MM.1S (cell line): ENCODE data around the gene DCTN3.

ENCODE experiments used
- DNase-seq: peaks from one replicate; pipeline ENCODE4 v3.0.0-alpha.2; 2015
- H2AFZ ChIP-seq: fragments of 300-600 bp; sonication (generic); 2 replicates; pipeline ENCODE4 v1.6.0; 2016; ENCODE audit warnings: antibody characterized with exemption, low read length
- H3F3A ChIP-seq: fragments of 300-600 bp; sonication (generic); 2 replicates; pipeline ENCODE4 v1.6.1; 2016; ENCODE audit warnings: mild to moderate bottlenecking, antibody characterized with exemption, low read length, moderate library complexity, mixed read lengths; ENCODE audit not compliant: insufficient read depth
- H3K27ac ChIP-seq: fragments of 300-600 bp; sonication (generic); 2 replicates; pipeline ENCODE4 v1.5.1; 2016; ENCODE audit warnings: mild to moderate bottlenecking, low read length
- H3K27me3 ChIP-seq: fragments of 300-600 bp; sonication (generic); replicated peaks from 2 replicates; pipeline ENCODE4 v1.6.0; 2016; ENCODE audit warnings: low read length; ENCODE audit not compliant: insufficient read depth
- H3K36me3 ChIP-seq: fragments of 300-600 bp; sonication (generic); replicated peaks from 2 replicates; pipeline ENCODE4 v1.6.1; 2016; ENCODE audit warnings: mild to moderate bottlenecking, low read length, mixed read lengths; ENCODE audit not compliant: insufficient read depth
- H3K4me1 ChIP-seq: fragments of 300-600 bp; sonication (generic); 2 replicates; pipeline ENCODE4 v1.6.1; 2016; ENCODE audit warnings: low read length, mixed read lengths
- H3K4me2 ChIP-seq: fragments of 300-600 bp; sonication (generic); 2 replicates; pipeline ENCODE4 v1.6.0; 2016; ENCODE audit warnings: low read depth, low read length
- H3K4me3 ChIP-seq: fragments of 300-600 bp; sonication (generic); 2 replicates; pipeline ENCODE4 v1.5.1; 2016; ENCODE audit warnings: low read length, mixed read lengths
- H3K79me2 ChIP-seq: fragments of 300-600 bp; sonication (generic); 2 replicates; pipeline ENCODE4 v1.6.1; 2016; ENCODE audit warnings: mixed run types, low read length, mixed read lengths
- H3K9ac ChIP-seq: fragments of 300-600 bp; sonication (generic); 2 replicates; pipeline ENCODE4 v1.6.1; 2016; ENCODE audit warnings: low read length, mixed read lengths
- H3K9me2 ChIP-seq: fragments of 300-600 bp; sonication (generic); replicated peaks from 2 replicates; pipeline ENCODE4 v1.6.1; 2016; ENCODE audit warnings: mild to moderate bottlenecking, low read length, mixed read lengths; ENCODE audit not compliant: insufficient read depth
- H3K9me3 ChIP-seq: fragments of 300-600 bp; sonication (generic); replicated peaks from 2 replicates; pipeline ENCODE4 v1.6.1; 2016; ENCODE audit warnings: mild to moderate bottlenecking, low read length, mixed read lengths; ENCODE audit not compliant: insufficient read depth
- H4K20me1 ChIP-seq: fragments of 300-600 bp; sonication (generic); 2 replicates; pipeline ENCODE4 v1.6.1; 2016; ENCODE audit warnings: mild to moderate bottlenecking, low read length, moderate library complexity, mixed read lengths; ENCODE audit not compliant: insufficient read depth
- EZH2 ChIP-seq: fragments of 300-600 bp; sonication (generic); optimal IDR thresholded peaks from 2 replicates; pipeline ENCODE3; 2017; ENCODE audit warnings: low read depth, mild to moderate bottlenecking, antibody characterized with exemption, low read length, mixed read lengths
- EZH2phosphoT487 ChIP-seq: fragments of 300-600 bp; sonication (generic); IDR thresholded peaks from 2 replicates; pipeline ENCODE4 v1.6.1; 2018; ENCODE audit warnings: antibody characterized with exemption, low read length
- TF ChIP-seq, protein P1 (sequence below): fragments of 300-600 bp; sonication (generic); IDR thresholded peaks from 2 replicates; pipeline ENCODE4 v1.5.1; 2016; ENCODE audit warnings: antibody characterized with exemption, low read length, mixed read lengths

The DCTN3 gene

DNA sequence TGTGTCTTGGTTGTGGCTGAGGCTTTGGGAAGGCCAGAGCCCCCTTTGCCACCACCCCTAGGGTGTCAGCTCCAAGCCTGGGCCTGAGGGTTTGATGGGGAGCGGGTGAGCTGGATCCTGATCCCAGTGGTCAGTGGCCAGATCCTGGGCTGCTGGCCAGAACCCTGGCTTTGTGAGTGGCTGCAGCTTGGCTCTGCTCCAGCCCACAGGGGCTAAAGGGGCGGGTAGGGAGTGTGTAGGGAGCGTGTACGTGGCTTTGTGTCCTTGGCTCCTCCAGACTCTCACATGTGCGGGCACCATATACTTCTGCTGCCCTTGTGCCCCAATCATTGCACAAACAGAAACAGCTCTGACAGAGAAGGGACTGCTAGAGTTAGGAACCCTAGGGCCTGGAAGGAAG, 30.5 kb upstream of the DCTN3 start:
- TF ChIP-seq EZH2phosphoT487 (no peak), EZH2 (no peak)
- TF ChIP-seq, protein P1, sequence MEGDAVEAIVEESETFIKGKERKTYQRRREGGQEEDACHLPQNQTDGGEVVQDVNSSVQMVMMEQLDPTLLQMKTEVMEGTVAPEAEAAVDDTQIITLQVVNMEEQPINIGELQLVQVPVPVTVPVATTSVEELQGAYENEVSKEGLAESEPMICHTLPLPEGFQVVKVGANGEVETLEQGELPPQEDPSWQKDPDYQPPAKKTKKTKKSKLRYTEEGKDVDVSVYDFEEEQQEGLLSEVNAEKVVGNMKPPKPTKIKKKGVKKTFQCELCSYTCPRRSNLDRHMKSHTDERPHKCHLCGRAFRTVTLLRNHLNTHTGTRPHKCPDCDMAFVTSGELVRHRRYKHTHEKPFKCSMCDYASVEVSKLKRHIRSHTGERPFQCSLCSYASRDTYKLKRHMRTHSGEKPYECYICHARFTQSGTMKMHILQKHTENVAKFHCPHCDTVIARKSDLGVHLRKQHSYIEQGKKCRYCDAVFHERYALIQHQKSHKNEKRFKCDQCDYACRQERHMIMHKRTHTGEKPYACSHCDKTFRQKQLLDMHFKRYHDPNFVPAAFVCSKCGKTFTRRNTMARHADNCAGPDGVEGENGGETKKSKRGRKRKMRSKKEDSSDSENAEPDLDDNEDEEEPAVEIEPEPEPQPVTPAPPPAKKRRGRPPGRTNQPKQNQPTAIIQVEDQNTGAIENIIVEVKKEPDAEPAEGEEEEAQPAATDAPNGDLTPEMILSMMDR: no peak
- no peak overlapping the region for H3K27ac ChIP-seq
- H3K9me3 ChIP-seq: no peaks in the 10 kb centered on the region
- no peak overlapping the region for H3K4me3 ChIP-seq
- DNase-seq: no peak
- H3K36me3 ChIP-seq: 0 out of 2 replicates have a peak, but pooled peaks cover 3% of the 10 kb centered on the region
- peaks cover 22% of the 10 kb centered on the region for H3K79me2 ChIP-seq
- H2AFZ ChIP-seq: no peak overlapping the region
- H4K20me1 ChIP-seq: no peaks in the 10 kb centered on the region
- H3K27me3 ChIP-seq: no peaks in the 10 kb centered on the region
- H3F3A ChIP-seq: peaks cover 15% of the 10 kb centered on the region
- no peaks in the 10 kb centered on the region for H3K9me2 ChIP-seq
- peaks cover 14% of the 10 kb centered on the region for H3K4me1 ChIP-seq
- H3K9ac ChIP-seq: no peak overlapping the region
- no peak overlapping the region for H3K4me2 ChIP-seq

GRCh38 chr9:34648673-34649072, 28.4 kb upstream of the DCTN3 start:
- 0 out of 2 replicates have a peak, but pooled peaks cover 3% of the 10 kb centered on the region for H3K36me3 ChIP-seq
- peaks cover 22% of the 10 kb centered on the region for H3K79me2 ChIP-seq
- H3K4me1 ChIP-seq: peaks cover 14% of the 10 kb centered on the region
- H3F3A ChIP-seq: peaks cover 15% of the 10 kb centered on the region
- H3K9me3 ChIP-seq: no peaks in the 10 kb centered on the region
- no peak overlapping the region for H3K4me3 ChIP-seq
- no peak for DNase-seq
- H3K27me3 ChIP-seq: no peaks in the 10 kb centered on the region
- no peak overlapping the region for H3K4me2 ChIP-seq
- TF ChIP-seq, protein P1: no peak
- TF ChIP-seq EZH2phosphoT487: no peak
- TF ChIP-seq EZH2: no peak
- no peak overlapping the region for H3K27ac ChIP-seq
- no peaks in the 10 kb centered on the region for H4K20me1 ChIP-seq
- no peaks in the 10 kb centered on the region for H3K9me2 ChIP-seq
- H3K9ac ChIP-seq: no peak overlapping the region
- no peak overlapping the region for H2AFZ ChIP-seq

DNA sequence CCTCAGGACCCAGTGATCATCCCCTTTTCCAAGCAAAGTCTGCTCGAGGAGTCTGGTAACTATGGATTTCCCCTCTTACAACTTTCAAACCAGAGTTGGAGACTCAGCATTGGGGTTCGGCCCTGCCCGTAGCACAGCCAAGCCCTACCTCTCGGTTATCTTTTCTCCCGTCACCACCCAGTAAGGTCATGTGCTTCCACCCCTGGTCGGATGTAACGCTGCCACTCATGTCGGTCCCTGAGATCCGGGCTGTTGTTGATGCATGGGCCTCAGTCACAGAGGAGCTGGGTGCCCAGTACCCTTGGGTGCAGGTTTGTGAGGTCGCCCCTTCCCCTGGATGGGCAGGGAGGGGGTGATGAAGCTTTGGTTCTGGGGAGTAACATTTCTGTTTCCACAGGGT, 27.4 kb upstream of the DCTN3 start:
- TF ChIP-seq, protein P1: no peak
- TF ChIP-seq EZH2phosphoT487 (no peak), EZH2 (no peak)
- Histone ChIP-seq H3K27ac (no peak overlapping the region), H3K4me2 (peak overlapping the region; percentile 95), H3K9ac (peak overlapping the region; percentile 80), H3K27me3 (no peaks in the 10 kb centered on the region), H3K4me3 (peak overlapping the region; percentile 95), H3K9me3 (no peaks in the 10 kb centered on the region), H3F3A (peaks cover 15% of the 10 kb centered on the region), H4K20me1 (no peaks in the 10 kb centered on the region), H3K79me2 (peaks cover 22% of the 10 kb centered on the region), H3K4me1 (peaks cover 14% of the 10 kb centered on the region), H3K9me2 (no peaks in the 10 kb centered on the region), H2AFZ (no peak overlapping the region), H3K36me3 (0 out of 2 replicates have a peak, but pooled peaks cover 3% of the 10 kb centered on the region)
- no peak for DNase-seq
